Measurements from ENCODE around the gene ADGRV1. TPM values are rescaled to one million over a fixed set of nuclear protein-coding genes. Genes with fewer than 3 reads are reported as not detected.

The ADGRV1 gene
- polyA plus RNA-seq, 1 donor: 1.1 TPM

DNA sequence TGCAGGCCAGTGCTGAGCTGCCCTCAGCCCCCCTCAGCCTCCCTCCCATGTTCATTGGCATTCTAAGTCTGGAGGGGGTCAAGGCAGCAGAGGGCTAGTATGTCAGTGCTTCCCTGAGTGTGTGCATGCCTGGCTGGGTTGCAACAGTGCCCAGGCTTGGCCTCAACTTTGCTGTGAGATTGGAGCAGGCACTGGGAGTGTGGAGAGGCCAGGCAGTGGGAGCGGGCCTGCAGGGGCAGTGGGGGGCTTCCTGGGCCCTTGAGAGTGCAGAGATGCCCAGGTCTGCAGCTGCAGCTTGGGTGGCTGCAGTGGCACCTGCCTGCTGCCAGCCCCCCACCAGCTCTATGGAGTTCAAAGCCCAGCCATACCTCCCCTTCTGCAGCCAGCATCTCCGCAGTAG, 585.2 kb downstream of the ADGRV1 start:
- no peak for DNase-seq

DNA sequence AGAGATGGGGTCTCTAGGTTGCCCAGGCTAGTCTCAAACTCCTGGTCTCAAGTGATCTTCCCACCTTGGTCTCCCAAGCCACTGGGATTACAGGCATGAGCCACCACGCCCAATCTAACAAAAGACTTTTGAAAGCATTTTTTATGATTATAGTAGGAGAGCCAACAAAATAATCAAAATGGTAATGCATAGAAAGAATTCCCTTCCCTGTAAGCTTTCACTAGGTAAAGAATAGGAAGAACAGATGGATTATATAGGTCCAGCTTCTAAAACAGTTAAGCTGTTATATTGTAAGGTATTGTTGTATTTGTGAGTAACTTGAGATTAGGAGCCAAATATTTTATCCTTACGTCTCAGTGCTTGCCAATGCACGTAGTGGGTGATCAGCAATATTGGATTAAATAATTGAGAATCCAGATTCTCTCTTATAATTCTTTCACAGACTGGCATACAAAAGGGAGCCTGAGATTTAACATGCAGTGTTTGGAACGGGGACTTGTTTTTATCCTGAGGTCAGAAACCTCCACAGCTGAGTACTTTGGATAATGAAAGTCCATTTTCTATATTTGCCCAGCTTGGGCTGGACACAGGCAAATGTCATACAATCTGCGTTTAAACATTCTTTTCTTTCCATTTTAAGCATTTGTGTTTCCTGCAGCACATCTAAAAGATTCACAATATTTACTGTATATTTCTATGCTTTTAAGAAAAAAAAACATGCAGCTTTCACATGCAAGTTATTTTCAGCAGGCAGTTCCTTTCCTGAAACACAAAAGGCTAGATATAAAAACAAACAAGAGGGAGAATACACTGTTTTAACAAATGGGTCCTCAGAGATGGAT, 586.1 kb downstream of the ADGRV1 start:
- no peak for DNase-seq

DNA sequence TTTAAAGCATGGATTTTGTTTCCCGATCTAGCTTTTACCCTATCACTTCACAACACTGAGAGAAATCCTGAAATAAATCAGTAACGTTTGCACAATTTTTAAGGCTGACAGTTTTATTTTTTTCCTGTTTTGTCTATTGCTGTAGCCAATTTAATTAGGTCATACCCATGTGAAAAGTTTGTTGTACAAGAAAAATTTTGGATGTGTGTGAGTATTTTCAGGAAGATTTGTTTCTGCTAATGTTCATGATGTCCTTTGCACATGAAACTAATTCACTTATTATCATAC, 586.7 kb downstream of the ADGRV1 start:
- DNase-seq: no peak

DNA sequence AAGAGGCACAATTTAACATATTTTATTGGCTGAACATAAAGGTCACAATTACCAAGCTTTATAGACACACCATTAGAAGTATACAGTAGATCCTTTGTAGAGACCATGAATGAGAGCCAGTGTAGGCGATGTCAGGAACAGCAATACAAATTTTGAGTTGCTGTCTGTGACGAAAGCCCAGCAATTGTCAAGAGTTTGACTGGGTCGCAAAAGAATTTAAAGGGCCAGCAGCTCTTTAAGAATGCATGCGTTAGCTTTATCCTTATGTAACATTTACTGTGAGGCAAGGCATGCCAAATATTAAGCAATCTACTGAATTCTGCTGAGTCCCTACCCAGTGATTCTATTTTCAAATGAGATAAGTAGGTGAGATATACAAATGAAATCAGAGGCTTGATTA, 587.6 kb downstream of the ADGRV1 start:
- no peak for DNase-seq

DNA sequence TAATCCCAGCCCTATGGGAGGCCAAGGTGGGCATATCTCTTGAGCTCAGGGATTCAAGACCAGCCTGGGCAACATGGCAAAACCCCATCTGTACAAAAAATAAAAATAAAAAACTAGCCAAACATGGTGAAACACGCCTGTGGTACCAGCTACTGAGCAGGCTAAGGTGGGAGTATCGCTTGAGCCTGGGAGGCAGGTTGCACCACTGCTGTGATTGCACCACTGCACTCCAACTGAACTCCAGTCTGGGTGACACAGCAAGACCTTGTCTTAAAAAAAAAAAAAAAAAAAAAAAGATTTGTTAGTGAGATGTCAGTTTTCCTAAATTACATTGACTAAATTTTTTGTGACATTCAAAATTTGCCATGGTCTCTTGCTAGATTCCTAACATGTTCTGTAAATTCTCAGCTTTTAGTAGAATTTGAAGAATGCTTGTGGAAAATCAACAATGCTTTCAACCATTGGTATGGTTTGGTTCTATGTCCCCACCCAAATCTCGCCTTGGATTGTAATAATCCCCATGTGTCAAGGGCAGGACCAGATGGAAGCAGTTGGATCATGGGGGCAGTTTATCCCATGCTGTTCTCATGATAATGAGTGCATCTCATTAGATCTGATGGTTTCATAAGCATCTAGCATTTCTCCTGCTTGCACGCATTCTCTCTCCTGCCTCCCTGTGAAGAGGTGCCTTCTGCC, 588.5 kb downstream of the ADGRV1 start:
- DNase-seq: no peak

DNA sequence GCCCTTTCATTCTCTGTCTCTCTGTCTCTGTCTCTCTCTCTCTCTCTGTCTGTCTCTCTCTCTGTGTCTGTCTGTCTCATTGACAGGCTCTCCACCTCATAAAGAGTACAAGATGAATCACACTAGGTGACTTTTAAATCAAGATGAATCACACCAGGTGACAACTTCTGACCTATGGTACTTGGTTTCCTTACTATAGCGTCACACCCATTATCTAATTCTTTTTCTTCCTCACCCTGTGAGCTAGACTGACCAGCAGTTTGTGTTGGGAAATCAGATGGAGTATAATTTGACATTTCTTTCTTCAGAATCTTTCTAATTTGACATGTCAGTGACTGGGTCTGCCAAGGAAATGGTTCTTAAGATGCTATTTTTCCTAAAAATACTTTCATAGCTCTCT, 591.6 kb downstream of the ADGRV1 start:
- no peak for DNase-seq

DNA sequence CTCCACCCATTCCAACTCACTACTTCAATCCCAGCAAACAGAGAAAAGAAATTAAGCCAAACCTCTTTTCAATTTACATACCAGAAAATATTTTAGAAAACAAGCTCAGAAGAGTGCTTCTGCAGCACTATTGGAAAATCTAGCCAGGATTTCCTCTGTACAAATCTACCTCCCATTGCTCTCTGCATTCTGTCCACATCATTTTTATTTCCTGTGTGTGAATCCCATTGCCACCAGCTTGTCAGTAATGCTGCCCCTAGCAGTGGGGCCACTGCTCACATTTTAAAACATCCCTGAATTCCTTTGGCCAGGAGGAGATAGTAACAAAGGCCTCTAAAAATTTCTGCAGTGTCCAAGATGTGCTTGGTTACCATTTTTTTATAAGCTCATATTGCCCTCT, 592.0 kb downstream of the ADGRV1 start:
- DNase-seq: no peak

DNA sequence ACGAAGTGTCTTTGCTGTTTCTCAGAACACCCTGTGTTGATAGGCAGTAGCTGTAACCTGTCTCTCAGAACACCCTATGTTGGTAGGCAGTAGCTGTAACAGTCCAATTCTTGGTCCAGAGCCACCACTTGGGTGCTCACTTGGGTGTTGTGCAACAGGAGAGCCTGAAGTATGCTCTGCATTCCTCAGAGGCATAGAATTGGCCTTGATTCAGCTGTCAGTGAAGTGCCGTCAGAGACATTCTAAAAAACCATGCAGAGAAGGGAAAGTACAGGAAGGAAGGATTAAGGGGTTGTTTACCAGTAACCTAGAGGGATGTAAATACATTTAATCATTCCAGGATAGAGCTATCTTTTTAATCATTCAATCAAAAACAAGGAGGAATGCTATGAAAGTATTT, 593.4 kb downstream of the ADGRV1 start:
- no peak for DNase-seq

DNA sequence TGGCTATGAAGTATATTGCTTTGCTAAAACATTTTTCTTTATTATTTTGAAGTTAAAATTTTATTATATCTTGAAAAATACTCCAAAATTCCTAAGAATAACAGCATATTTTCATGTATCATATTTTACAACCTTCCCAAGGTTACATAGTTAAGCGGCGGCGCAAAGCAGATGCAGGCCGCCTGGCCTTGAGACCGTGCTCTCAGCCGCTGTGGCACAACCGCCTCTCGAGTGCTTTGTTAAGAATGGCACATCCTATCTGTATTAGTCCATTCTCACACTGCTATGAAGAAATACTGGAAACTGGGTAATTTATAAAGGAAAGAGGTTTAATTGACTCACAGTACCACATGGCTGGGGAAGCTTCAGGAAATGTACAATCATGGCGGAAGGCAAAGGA, 595.7 kb downstream of the ADGRV1 start:
- DNase-seq: no peak

DNA sequence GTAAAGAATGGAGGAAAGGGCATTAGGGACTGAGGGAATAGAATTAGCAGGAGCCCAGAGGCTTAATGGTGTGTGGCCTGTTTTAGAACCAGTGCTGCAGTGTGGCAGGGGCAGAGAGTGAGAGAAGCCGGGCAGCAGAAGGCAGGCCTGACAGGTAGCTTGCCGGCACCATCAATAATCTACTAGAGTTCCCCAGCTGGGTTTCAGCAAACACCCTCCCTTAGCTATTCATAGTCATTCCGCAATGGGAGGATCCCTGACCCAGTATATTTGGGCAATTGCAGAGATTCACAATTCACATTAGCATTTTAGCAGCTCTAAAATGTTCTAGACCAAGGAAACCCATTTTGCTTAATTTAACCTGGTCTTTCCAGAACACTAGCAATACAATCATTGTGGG, 596.7 kb downstream of the ADGRV1 start:
- DNase-seq: no peak

DNA sequence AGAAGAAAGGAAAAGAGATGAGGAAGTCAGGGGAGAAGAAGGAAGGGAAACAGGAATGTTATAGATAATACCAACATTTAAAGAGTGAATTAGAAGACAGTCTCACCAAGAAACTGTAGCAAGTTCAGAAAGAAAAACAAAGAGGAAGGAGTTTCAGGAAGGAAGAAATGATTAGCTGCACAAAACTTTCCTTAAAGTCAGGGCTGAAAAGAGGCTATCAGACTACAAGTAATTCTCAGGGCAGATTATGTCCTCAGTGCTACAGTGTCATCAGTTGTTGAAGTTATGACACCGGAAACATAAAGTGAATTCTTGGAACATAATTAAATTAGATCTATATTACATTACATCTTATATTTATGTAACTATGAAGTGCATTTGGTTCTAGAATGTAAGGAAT, 597.6 kb downstream of the ADGRV1 start:
- DNase-seq: no peak

DNA sequence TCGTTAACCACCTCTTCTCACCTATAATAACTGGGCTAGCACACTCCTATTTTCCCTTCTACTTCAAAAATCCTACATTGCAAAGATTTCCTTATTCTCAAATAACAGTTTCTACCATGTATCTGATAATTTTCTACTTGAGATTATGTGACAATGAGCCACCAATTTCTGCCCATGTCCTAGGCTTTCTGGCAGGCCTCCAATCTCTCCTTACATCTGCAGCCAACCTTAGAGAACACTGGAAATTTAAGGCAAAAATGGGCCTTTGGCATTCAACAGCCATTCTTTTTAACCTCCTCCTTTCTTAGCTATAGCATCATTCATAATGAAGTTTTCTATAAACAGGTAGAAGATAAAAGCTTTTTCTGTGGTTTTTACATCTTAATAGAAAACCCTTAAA, 599.4 kb downstream of the ADGRV1 start:
- DNase-seq: no peak

DNA sequence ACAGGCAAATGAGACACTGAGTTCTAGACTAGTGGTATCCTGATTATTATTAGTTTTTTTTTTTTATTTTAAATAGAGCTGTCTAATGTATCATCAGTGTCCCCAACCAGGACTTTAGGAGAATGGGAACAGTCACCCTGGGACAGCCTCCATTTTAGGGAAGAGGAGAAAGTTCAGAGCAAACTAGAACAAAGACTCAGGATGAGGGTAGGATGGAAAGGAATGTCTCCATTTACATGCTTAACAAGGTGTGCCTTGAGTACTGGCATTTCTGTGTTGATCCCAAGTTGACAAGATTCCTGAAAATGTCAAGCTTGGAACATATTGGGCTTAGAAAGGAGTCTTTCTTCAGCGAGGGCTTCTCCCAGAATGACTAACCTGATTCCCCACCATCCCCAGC, 601.0 kb downstream of the ADGRV1 start:
- no peak for DNase-seq

DNA sequence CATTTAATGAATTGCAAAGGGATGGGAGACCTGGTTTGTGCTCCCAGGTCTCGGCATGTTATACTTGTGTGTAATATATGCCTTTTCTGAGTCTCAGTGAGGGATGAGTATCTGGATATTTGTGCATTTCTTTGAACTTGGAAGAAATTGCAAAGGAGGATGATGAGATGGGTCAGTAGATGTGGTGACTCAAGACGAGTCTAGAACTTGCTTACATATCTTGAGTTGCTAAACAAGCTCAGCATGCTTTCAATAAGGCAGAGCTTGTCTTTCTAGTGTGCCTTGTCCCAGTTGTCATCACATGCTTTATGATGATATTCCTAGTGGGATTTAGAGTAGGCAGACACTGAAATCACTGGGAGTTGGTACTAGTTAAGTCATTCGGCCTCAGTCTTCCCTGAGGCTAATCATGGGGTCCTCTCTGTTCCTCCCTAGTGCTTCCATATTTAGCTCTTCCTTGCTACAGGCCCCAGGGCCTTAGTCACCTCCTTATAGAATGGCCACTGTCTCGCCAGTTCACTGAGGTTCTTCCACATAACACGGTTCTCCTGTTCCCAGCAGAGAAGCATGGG, 602.2 kb downstream of the ADGRV1 start:
- DNase-seq: no peak

DNA sequence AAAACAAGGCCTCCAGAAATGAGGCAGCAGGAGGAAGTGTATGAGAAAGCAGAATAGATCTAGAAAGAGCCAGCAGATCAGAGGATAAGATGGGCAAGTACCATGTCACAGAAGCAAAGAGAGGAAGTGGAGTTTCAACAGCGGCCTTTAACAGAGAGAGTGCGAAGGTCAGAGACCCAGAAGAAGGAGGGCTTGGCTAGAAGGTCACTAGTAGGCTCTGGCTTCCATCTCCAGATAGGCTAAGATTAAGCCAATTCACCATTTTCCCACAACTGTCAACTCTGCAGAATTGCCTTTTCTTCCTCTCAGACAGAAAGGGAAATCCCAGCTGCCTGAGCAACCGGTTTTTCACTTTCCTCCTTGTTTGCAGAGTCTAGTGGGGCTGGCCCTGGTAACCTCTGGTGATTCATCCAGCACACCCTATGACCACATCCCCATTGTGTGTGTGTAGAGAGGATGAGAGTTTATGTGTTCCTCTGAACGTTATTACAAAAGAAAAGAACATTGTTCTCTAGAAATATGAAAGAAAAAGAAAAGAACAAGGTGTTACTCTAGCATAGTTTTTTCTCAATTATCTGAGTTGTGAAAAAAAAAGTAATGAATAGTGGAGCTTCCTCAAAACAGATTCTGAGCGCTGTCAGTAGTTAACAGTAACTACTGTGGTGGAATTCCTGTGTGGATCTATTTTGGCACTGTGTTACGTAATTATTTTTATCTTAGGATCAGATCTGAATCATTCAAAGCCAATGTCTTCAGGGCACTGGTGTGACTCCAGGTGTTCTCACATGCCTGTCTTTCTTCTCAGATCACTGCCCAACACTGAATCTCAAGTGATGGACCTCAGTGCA, 604.2 kb downstream of the ADGRV1 start:
- DNase-seq: no peak

DNA sequence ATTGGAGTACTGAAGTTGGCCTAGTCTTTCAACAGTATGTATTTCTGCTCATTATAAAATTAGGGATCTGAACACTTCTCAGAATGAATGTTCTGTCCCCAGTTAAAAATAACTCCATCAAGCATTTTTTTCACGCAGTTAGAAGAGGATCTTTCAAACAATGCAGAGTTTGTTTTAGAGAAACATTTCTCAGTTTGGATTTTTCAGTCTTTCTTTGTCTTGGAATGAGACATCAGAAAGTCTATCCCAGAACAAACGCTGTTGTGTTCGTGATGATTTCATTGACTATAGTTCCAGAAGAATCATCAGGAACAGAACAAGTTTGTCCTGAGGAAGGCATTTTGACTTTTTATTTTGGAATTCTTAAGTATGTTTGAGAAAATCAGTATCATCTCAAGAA, 605.8 kb downstream of the ADGRV1 start:
- DNase-seq: no peak

DNA sequence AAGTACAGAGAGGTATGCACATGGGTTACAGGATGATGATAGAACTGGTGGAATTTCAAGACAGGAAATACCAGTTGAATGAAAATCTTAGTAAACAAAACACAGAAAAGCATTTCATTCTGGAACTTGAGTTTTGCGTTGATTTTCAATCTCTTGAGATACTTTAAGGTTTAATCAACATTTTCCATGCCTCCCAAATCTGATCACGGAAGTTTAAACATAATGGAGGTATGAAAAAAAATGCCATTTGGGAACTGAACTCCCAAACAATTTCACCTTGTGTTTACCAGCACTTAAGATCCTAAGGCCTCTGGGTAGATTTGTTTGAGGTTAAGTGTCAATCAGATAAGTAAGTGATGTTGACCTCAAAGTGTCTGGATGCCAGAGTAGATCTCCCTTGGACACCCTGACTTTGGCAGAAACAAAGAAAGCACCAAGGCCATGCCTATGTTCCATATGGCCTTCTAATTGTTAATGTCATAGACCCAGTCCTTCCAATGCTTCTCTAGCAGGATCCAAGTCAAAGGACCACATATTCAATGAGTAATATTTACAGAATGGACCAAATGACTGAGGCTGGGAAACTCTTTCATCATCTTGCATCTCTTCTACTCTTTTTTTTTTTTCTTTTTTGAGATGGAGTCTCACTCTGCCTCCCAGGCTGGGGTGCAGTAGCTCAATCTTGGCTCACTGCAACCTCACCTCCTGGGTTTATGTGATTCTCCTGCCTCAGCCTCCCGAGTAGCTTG, 607.6 kb downstream of the ADGRV1 start:
- no peak for DNase-seq

DNA sequence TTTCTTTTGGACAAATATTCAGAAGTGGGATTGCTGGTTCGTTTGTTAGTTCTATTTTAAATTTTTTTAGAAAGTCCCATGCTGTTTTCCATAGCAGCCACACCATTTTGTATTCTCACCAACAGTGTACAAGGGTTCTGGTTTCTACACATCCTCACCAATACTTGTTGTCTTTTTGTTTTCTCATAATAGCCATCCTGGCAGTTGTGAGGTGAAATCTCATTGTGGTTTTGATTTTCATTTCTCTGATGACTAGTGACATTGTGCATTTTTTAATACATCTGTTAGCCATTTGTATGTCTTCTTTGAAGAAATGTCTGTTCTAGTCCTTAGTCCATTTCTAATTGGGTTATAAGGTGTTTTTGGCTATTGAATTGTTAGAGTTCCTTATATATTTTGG, 610.3 kb downstream of the ADGRV1 start:
- no peak for DNase-seq

DNA sequence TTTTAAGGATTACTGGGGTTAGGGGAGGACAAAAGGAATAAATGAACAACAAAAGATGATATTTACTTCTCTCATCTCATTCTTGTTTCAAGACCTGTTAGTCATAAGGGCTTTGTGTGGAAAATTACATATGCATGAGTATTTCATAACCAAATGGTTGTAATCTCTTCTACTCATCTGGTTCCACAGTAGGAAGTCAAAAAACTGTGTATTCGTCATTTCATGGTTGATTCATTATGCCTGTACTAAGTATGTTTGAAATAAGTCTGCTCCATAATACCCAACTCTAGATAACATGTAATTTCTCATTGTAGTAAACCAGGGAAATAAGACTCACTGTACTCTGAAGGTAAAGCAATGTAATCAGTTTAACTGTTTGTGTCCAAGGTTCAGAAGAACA, 611.7 kb downstream of the ADGRV1 start:
- no peak for DNase-seq

DNA sequence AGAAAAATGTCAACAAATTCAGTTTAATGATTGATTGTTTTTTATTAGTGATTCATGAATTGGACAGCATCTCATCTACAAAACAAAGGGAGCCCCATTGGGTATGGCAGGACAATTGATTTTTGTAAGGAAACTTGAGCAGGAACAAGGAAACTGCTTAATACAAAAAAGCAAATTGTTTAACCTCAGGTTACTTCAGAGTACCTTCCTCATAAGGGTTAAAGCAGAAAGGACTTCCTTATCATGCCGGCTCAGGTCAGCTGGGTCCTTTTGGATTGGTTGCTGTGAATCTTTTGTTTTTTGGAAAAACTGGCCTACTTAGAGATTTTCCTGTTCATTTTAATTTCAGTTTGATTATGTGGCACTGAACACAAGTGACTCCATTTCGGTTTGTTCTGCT, 612.7 kb downstream of the ADGRV1 start:
- no peak for DNase-seq

DNA sequence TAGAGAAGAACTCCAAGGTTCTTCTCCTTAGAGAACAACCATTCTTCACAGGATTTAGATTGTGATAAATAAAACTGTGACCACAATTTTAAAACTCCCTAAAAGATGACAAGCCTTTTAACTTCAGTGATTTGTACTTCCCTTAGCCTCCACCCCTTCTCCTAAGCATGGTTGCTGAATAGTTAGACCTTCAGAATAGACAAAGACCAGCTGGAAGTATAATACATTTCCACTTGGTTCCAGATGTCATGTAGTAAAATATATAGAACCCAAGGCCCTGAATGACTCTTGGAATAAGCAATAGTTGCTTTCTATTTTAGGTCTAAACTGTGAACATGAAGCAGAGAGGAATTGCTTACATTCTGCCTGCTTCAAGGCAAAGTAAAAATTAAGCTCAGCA, 615.8 kb downstream of the ADGRV1 start:
- DNase-seq: no peak

DNA sequence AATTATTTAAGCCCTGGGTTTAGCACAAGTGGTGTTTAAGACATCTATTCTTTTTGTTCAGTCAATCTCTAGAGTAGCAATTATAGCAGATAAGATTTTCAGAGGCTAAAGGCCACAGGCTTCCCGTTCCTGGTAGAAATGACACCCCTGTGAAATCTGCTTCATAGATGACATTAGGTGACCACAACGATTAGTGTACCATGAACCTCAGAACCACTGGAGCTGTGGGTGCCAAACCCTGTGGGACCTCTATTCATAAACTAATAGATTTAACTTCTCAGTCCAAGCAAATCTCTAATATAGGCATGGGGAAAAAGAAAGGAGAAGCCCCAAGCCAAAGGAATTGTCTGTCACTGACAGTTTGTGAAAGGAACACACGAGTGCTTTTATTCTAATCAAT, 617.1 kb downstream of the ADGRV1 start:
- DNase-seq: no peak
